Common myeloid progenitor, CD34-positive (primary cell): Measurements from ENCODE around the gene ESR1.

ENCODE experiments used
- CTCF ChIA-PET: fragments of 350-600 bp; sonication (Branson Sonifier 250); formaldehyde crosslinking; loops from one replicate; lab custom pipeline; 2021; ENCODE audit warnings: antibody characterized with exemption; lab: Charles Lee
- POLR2A ChIA-PET: fragments of 350-600 bp; sonication (Branson Sonifier 250); formaldehyde crosslinking; loops from one replicate; lab custom pipeline; 2021; ENCODE audit warnings: antibody characterized with exemption; lab: Charles Lee
- DNase-seq, 3 donors: peaks; one replicate each; pipeline versions ENCODE4 v3.0.0 to v3.0.0-alpha.2; 2013
- H3K27ac ChIP-seq, 2 experiments: 1 replicate in 1 of 2; 2 replicates in 1 of 2; pipeline ENCODE4 v1.7.0; 2013; ENCODE audit warnings: inconsistent platforms in 2 of 2, low read length in 2 of 2, mild to moderate bottlenecking in 2 of 2, low read depth in 1 of 2, moderate library complexity in 1 of 2; ENCODE audit not compliant: severe bottlenecking in 2 of 2, insufficient read depth in 1 of 2, poor library complexity in 1 of 2
- H3K27me3 ChIP-seq, 5 experiments: replicated peaks in 2 of 5; 1 replicate in 3 of 5; 2 replicates in 2 of 5; pipeline versions ENCODE4 v1.6.1 to v1.7.0; 2013; ENCODE audit warnings: low read length in 4 of 5, mild to moderate bottlenecking in 2 of 5, moderate library complexity in 2 of 5, inconsistent platforms in 1 of 5; ENCODE audit not compliant: insufficient read depth in 5 of 5, control insufficient read depth in 4 of 5
- H3K36me3 ChIP-seq, 4 experiments: 1 replicate in 2 of 4; 2 replicates in 2 of 4; pipeline versions ENCODE4 v1.6.1 to v1.7.0; 2013; ENCODE audit warnings: low read length in 3 of 4, control low read depth in 1 of 4, mild to moderate bottlenecking in 1 of 4; ENCODE audit not compliant: control insufficient read depth in 4 of 4, insufficient read depth in 4 of 4
- H3K4me1 ChIP-seq, 4 experiments: 1 replicate in 3 of 4; 2 replicates in 1 of 4; pipeline versions ENCODE4 v1.6.1 to v1.7.1; 2013; ENCODE audit warnings: low read length in 3 of 4, mild to moderate bottlenecking in 3 of 4, control low read depth in 1 of 4, inconsistent platforms in 1 of 4, moderate library complexity in 1 of 4; ENCODE audit not compliant: control insufficient read depth in 4 of 4, insufficient read depth in 4 of 4; ENCODE audit errors: control extremely low read depth in 1 of 4
- H3K4me3 ChIP-seq, 7 experiments: 1 replicate in 4 of 7; 2 replicates in 3 of 7; pipeline versions ENCODE4 v1.5.1 to v1.7.0; 2013; ENCODE audit warnings: mild to moderate bottlenecking in 7 of 7, low read length in 6 of 7, moderate library complexity in 6 of 7, inconsistent platforms in 2 of 7, low read depth in 2 of 7, control low read depth in 1 of 7; ENCODE audit not compliant: insufficient read depth in 4 of 7, control insufficient read depth in 1 of 7; ENCODE audit errors: extremely low read depth in 1 of 7
- H3K9me3 ChIP-seq, 5 experiments: 1 replicate in 4 of 5; 2 replicates in 1 of 5; pipeline versions ENCODE4 v1.6.1 to v1.7.1; 2013; ENCODE audit warnings: low read length in 4 of 5, mild to moderate bottlenecking in 2 of 5, inconsistent platforms in 1 of 5, low read depth in 1 of 5, moderate library complexity in 1 of 5; ENCODE audit not compliant: control insufficient read depth in 4 of 5, insufficient read depth in 2 of 5; ENCODE audit errors: control extremely low read depth in 1 of 5
- WGBS: methylation state at CpG from one replicate; pipeline ENCODE4 v1.1.5; 2013; ENCODE audit not compliant: insufficient coverage; 5-methylcytosine and 5-hydroxymethylcytosine counted together

ESR1 gene

GRCh38 chr6:152107973-152108372, 300.5 kb downstream of the ESR1 start:
- POLR2A ChIA-PET: no interaction called here
- Histone ChIP-seq H3K9me3 (no peaks in the 10 kb centered on the region), H3K27me3 (no peaks in the 10 kb centered on the region), H3K4me3 (no peak overlapping the region), H3K36me3 (no peaks in the 10 kb centered on the region), H3K4me1 (peaks cover 0 to 19% (median 6%) of the 10 kb centered on the region in 4 experiments), H3K27ac (no peak overlapping the region)
- CTCF ChIA-PET: interaction anchor here (0.7 kb wide), 1 partner anchor 13 kb away, joined by 3 read pairs; no protein-coding TSS in a partner anchor
- no peak for DNase-seq
- 93% methylated on average over 3 of the region's 4 CpGs for WGBS

- peak in 2 of 3 donors; percentile 43 to 59 for DNase-seq
- Histone ChIP-seq H3K9me3 (no peaks in the 10 kb centered on the region), H3K27ac (no peak overlapping the region), H3K36me3 (no peaks in the 10 kb centered on the region), H3K4me1 (peaks cover 0 to 19% (median 6%) of the 10 kb centered on the region in 4 experiments), H3K27me3 (no peaks in the 10 kb centered on the region), H3K4me3 (peak overlapping the region in 1 of 7 experiments; percentile 1)
- POLR2A ChIA-PET: interaction anchor here (0.6 kb wide), 1 partner anchor 257 kb away, joined by 7 read pairs; no protein-coding TSS in a partner anchor
- CTCF ChIA-PET: interaction anchor here (0.6 to 1.9 kb wide), 3 partner anchors 11 to 56 kb away, joined by 3 to 5 read pairs (median 3); no protein-coding TSS in a partner anchor
- 75% methylated on average over 19 of the region's 20 CpGs for WGBS
Measured at GRCh38 chr6:152110886-152111820, 303.7 kb downstream of the ESR1 start.

GRCh38 chr6:152112491-152113261, 305.2 kb downstream of the ESR1 start:
- ChIA-PET POLR2A (no interaction called here), CTCF (interaction anchor here (0.6 to 2.2 kb wide), 2 partner anchors 11 to 1218 kb away, joined by 3 to 12 read pairs; no protein-coding TSS in a partner anchor)
- H3K9me3 ChIP-seq: no peaks in the 10 kb centered on the region
- H3K4me3 ChIP-seq: no peak overlapping the region
- WGBS: 88% methylated on average over 12 of the region's 15 CpGs
- DNase-seq: peak in 2 of 3 donors; percentile 32 to 37
- H3K4me1 ChIP-seq: peaks cover 0 to 19% (median 6%) of the 10 kb centered on the region in 4 experiments
- H3K27me3 ChIP-seq: no peaks in the 10 kb centered on the region
- H3K27ac ChIP-seq: no peak overlapping the region
- H3K36me3 ChIP-seq: no peaks in the 10 kb centered on the region

- H3K36me3 ChIP-seq: peaks cover 3 to 15% (median 9%) of the 10 kb centered on the region in 4 experiments
- WGBS: 86% methylated on average over 8 of the region's 9 CpGs
- no peaks in the 10 kb centered on the region for H3K27me3 ChIP-seq
- no peak overlapping the region for H3K27ac ChIP-seq
- H3K4me3 ChIP-seq: no peak overlapping the region
- no peaks in the 10 kb centered on the region for H3K9me3 ChIP-seq
- ChIA-PET CTCF (interaction anchor here (0.9 kb wide), 1 partner anchor 352 kb away, joined by 3 read pairs; no protein-coding TSS in a partner anchor), POLR2A (no interaction called here)
- peaks cover 0 to 4% (median 0%) of the 10 kb centered on the region in 4 experiments for H3K4me1 ChIP-seq
- peak in 2 of 3 donors; percentile 43 to 59 for DNase-seq
Measured at GRCh38 chr6:152117156-152118133, 310.0 kb downstream of the ESR1 start.

GRCh38 chr6:152118224-152118623, 310.7 kb downstream of the ESR1 start:
- WGBS: no CpG with 5 or more reads among the region's 3 CpGs
- Histone ChIP-seq H3K9me3 (no peaks in the 10 kb centered on the region), H3K4me1 (no peaks in the 10 kb centered on the region), H3K36me3 (peaks cover 3 to 18% (median 12%) of the 10 kb centered on the region in 4 experiments), H3K27me3 (no peaks in the 10 kb centered on the region), H3K27ac (no peak overlapping the region), H3K4me3 (no peak overlapping the region)
- no peak for DNase-seq
- ChIA-PET POLR2A (no interaction called here), CTCF (interaction anchor here (0.7 to 0.9 kb wide), 2 partner anchors 352 to 353 kb away, joined by 3 read pairs; no protein-coding TSS in a partner anchor)

GRCh38 chr6:152118678-152119077, 311.2 kb downstream of the ESR1 start:
- Histone ChIP-seq H3K9me3 (no peaks in the 10 kb centered on the region), H3K4me1 (no peaks in the 10 kb centered on the region), H3K27me3 (no peaks in the 10 kb centered on the region), H3K27ac (no peak overlapping the region), H3K4me3 (no peak overlapping the region), H3K36me3 (peaks cover 3 to 18% (median 12%) of the 10 kb centered on the region in 4 experiments)
- ChIA-PET POLR2A (no interaction called here), CTCF (interaction anchor here (0.5 to 0.8 kb wide), 3 partner anchors 352 to 685 kb away, joined by 3 to 4 read pairs (median 3); no protein-coding TSS in a partner anchor)
- WGBS: no CpG with 5 or more reads among the region's 5 CpGs
- DNase-seq: peak in 1 of 3 donors; percentile 19
